Skin of body (tissue), 2 donors: ENCODE data around the gene ATP9B. TPM values are rescaled to one million over a fixed set of nuclear protein-coding genes. Genes with fewer than 3 reads are reported as not detected.
A peak's percentile ranks its signal among the peaks of the same experiment; 100 is the strongest.
"Not testable (repeated sequence)": the region's sequence is repeated elsewhere in the genome, so short reads cannot be mapped to it uniquely, and the experiment has no call there.

Experiments
- DNase-seq: peaks from one replicate; lab custom pipeline; 2025; lab: John Stamatoyannopoulos, UW
- total RNA-seq: library from RNA; depleted of rRNA; stranded (reverse); fragments of >200 nt; gene quantifications from one replicate; pipeline ENCODE4 v1.2.3, GENCODE V29; 2014

Gene ATP9B
- total RNA-seq, 1 donor from 2014 or later = 49.0 TPM

DNA sequence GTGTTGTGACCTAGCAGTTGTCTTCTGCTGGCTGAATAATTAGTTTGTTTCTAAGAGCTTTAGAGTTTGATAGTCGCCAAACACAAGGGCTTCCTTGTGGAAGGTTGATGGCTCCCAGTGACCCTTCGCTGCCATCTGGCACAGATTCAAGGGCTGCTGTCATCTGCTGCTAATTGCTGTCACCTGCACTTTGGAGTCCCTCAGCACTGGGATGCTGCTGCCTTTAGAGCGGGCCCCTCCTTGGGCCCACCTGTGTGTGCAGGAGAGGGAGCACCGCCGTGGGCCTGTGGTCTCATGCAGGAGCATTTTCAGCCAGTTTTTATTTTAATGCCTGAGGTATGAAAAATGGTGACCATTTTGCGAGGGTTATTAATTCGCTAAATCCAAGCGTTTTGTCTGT is 172.6 kb downstream of the ATP9B start:
- no peak for DNase-seq

GRCh38 chr18:79242246-79242645 is 173.1 kb downstream of the ATP9B start:
- peak; percentile 43 for DNase-seq

GRCh38 chr18:79245517-79246001 is 176.4 kb downstream of the ATP9B start:
- no peak for DNase-seq

GRCh38 chr18:79246309-79247108 is 177.3 kb downstream of the ATP9B start:
- peak; percentile 53 for DNase-seq

GRCh38 chr18:79248495-79249060 is 179.4 kb downstream of the ATP9B start:
- DNase-seq = no peak

DNA sequence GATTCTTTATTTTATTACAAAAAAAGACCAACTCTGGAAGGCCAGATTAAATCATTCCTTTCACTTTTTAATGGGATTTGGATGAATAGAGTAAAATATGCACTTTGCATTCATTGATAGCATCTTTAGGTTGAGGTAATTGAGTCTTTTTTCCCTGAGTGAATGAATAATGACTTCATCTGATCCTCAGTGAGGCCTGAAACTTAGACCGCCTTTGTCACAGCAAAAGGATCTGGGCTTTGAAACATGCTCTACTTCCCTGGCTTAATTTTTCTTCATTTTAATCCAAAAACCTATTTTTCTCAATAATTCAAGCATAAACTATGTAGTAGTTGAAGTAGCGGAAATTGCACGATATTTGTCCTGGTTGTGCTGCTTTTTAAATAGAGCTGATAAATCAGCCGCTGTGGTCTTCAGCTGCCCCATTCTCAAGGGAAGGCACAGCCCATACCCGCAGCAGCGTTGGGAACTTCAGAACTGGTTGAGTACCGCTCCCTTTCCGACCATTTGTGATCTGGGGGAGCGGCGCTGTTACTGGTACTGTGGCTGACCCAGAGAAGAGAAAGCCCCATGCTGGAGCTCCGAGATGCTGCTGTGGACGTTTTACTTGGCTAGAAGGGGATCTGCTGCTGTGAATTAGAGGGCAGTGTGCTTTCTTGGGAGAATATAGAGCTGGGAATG is 181.2 kb downstream of the ATP9B start:
- DNase-seq = no peak

GRCh38 chr18:79251021-79251420 is 181.8 kb downstream of the ATP9B start:
- no peak for DNase-seq

- DNase-seq = no peak
These were observed 183.9 kb downstream of the ATP9B start for GRCh38 chr18:79252904-79253633.

- no peak for DNase-seq
These were observed 188.3 kb downstream of the ATP9B start for GRCh38 chr18:79257480-79257879.

- no peak for DNase-seq
These were observed 189.3 kb downstream of the ATP9B start for GRCh38 chr18:79258447-79258846.

GRCh38 chr18:79259218-79259617 is 190.0 kb downstream of the ATP9B start:
- no peak for DNase-seq

- no peak for DNase-seq
These were observed 190.8 kb downstream of the ATP9B start for GRCh38 chr18:79260023-79260422.

DNA sequence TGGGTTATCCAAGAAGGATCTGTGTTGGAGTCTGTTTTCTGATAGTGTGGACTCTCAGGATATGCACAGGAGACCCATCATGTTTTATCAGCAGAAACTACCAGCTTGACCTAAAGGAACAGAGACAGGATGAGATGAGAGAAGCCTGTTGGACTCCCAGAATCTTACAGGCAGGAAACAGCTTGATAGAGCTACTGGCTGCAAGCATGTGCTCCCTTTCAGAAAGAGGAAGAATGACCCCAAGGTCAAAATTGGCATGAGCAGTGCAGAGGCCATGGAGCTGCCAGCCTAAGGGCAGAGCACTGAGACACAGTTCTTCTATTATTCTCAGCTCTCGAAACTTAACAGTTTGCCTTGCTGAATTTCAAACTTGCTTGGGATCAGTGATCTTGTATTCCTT is 191.3 kb downstream of the ATP9B start:
- no peak for DNase-seq

DNA sequence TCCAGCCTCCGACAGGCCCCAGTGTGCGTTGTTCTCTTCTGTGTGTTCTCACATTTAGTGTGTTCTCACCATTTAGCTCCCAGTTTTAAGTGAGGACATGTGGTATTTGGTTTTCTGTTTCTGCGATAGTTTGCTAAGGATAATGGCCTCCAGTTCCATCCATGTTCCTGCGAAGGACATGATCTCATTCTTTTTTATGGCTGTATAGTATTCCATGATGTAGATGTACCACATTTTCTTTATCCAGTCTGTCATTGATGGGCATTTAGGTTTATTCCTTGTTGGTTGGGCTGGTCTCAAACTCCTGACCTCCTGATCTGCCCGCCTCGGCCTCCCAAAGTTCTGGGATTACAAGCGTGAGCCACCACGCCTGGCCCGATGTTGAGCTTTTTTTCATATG is 195.9 kb downstream of the ATP9B start:
- DNase-seq = not testable (repeated sequence)

DNA sequence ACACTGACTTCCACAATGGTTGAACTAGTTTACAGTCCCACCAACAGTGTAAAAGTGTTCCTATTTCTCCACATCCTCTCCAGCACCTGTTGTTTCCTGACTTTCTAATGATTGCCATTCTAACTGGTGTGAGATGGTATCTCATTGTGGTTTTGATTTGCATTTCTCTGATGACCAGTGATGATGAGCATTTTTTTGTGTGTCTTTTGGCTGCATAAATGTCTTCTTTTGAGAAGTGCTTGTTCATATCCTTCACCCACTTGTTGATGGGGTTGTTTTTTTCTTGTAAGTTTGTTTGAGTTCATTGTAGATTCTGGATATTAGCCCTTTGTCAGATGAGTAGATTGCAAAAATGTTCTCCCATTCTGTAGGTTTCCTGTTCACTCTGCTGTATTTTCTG is 202.6 kb downstream of the ATP9B start:
- not testable (repeated sequence) for DNase-seq

DNA sequence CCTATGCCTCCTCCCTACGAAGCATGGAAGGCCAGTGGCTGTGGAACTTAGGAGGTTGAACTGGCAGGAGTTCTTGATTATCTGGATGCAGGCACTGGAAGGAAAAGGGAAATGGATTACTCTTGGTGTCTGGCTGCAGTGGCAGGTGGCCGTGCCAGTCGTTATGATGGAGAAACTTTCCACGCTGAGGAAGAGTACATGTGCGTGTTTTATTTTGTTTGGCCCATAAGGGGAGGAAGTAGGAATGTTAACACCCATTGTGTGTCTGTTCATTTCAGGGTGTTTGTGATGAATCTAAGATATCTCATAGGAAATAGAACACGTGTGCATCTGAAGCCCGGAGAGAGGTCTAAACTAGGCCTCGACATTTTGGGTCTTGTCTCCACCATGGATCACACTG is 203.7 kb downstream of the ATP9B start:
- no peak for DNase-seq

DNA sequence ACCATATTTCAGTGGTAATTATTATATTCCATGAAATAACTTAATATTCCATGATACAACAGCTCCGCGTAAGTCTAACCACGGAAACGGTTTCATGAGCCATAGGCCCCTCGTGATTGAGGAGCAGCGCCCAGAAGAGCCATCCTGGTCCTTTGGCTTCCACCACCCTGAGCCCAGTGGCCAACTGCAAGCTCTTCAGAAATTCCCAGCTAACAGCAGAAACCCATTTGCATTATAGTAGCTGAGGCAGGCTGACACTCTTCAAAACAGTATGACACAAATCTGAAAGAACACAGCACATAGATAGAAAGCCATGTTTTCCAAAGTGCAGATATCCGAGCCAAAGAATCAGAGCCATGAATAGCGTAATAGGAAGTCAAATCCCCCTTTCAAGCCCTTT is 205.6 kb downstream of the ATP9B start:
- no peak for DNase-seq

- no peak for DNase-seq
These were observed 206.3 kb downstream of the ATP9B start for GRCh38 chr18:79275461-79275860.

- DNase-seq = no peak
These were observed 206.8 kb downstream of the ATP9B start for GRCh38 chr18:79275992-79276391.

GRCh38 chr18:79278896-79279295 is 209.7 kb downstream of the ATP9B start:
- DNase-seq = no peak

DNA sequence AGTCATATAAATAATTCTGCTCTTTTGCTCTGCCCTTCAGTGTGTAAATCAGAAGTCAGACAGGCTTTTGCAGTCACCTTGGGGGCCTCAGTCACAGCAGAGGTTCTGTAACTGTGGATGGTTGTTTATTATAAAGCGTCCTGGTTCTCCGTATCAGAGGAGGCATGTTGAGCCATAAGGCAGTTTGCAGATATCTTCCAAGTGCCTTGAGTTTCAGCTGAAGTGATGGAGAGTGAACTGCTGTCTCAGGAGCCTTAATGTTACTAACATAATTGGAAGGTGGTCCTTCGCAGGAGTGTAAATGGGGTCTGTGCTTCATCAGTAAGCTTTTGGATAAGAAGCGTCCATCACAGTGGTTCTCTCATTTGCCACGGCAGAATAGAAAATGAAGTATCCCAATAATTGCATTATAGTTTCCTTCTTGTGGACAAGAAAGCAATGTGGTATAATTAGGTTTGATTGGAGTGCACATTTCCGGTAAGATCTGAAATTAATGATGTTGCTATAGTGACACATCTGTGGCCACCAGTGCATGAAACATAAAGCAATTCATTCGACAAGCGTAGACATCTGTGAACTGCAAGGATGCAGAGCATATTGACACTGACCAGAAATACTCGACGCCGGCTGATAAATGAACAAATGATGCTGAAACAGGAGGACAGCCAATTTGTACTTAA is 214.1 kb downstream of the ATP9B start:
- DNase-seq = peak; percentile 46
